Gastrocnemius medialis (tissue), 4 donors: Measurements from ENCODE around the gene COL23A1.

ENCODE experiments used
- POLR2A ChIP-seq, 2 donors: fragments of 450-650 bp; IDR thresholded peaks; one replicate each; pipeline ENCODE4 v1.6.1; 2017; ENCODE audit warnings: antibody characterized with exemption in 2 of 2, mild to moderate bottlenecking in 2 of 2, moderate library complexity in 2 of 2
- TF ChIP-seq, protein P1 (sequence below), 5 experiments: fragments of 450-650 bp in 3 of 5; fragments of 200-600 bp in 2 of 5; sonication (generic) in 2 of 5; IDR thresholded peaks in 4 of 5; conservative IDR thresholded peaks in 1 of 5; 1 replicate in 4 of 5; 2 replicates in 1 of 5; pipeline ENCODE4 v1.5.1; 2016 to 2019; ENCODE audit warnings: antibody characterized with exemption in 5 of 5, mild to moderate bottlenecking in 3 of 5, moderate library complexity in 3 of 5

DNA sequence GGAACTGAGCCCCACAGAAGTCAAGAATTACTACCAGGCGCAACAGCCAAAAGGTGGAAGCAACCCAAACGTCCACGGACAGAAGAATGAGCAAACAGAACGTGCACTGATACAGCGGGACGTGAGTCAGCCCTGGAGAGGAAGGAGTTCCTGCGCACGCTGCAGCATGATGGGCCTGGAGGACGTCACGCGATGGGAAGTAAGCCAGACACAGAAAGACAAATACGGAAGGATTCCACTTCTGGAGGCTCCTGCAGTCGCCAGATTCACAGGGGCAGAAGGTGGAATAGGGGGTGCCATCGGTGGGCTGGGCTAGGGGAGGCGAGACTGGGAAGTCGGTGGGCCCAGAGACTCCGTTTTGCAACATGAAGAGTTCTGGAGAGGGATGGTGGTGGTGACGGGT is 277.3 kb downstream of the COL23A1 start:
- TF ChIP-seq, protein P1, sequence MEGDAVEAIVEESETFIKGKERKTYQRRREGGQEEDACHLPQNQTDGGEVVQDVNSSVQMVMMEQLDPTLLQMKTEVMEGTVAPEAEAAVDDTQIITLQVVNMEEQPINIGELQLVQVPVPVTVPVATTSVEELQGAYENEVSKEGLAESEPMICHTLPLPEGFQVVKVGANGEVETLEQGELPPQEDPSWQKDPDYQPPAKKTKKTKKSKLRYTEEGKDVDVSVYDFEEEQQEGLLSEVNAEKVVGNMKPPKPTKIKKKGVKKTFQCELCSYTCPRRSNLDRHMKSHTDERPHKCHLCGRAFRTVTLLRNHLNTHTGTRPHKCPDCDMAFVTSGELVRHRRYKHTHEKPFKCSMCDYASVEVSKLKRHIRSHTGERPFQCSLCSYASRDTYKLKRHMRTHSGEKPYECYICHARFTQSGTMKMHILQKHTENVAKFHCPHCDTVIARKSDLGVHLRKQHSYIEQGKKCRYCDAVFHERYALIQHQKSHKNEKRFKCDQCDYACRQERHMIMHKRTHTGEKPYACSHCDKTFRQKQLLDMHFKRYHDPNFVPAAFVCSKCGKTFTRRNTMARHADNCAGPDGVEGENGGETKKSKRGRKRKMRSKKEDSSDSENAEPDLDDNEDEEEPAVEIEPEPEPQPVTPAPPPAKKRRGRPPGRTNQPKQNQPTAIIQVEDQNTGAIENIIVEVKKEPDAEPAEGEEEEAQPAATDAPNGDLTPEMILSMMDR (IDR thresholded peaks at IDR 0.05 in 4 of 5, conservative IDR thresholded peaks at IDR 0.05 in 1 of 5), result no peak
- no peak for TF ChIP-seq POLR2A (IDR thresholded peaks at IDR 0.05)
